Dedifferentiated amniotic fluid mesenchymal stem cell (primary cell): ENCODE measurements around the gene TMEM52B.
A peak's percentile ranks its signal among the peaks of the same experiment; 100 is the strongest.
"Not testable (repeated sequence)": the region's sequence is repeated elsewhere in the genome, so short reads cannot be mapped to it uniquely, and the experiment has no call there.

ENCODE experiments used
- DNase-seq: peaks from one replicate; pipeline ENCODE4 v3.0.0-alpha.2; 2016; ENCODE audit errors: extremely low spot score

The TMEM52B gene

DNA sequence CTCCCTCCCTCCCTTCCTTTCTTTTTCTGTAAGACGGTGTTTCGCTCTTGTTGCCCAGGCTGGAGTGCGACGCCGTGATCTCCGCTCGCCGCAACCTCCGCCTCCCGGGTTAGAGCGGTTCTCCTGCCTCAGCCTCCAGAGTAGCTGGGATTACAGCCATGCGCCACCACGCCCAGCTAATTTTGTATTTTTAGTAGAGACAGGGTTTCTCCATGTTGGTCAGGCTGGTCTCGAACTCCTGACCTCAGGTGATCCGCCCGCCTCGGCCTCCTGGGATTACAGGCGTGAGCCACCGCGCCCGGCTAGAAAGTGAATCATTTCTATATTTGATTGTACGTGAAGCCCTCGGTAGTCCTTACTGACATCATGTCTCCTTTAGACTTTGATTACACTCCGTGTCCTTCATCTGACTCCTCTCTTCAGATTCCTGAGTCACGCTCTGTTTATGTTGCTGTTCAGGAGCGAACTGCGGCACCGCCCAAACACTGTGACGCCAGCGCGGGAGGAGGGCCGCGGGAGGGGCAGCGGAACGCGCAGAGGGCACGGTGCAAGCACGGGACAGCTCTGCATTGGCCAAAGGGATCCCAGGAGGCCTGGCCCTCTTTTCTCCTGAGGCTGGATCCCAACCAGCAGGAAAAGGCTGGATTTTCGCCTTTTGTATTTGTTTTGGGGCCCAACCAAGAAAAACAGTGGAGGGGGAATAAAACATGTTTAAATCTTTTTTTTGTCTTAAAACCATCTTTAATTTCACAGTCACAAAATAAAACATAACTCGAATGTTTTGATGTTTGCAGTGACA, 33.3 kb downstream of the TMEM52B start:
- DNase-seq = peak; percentile 99

- peak; percentile 70 for DNase-seq
Measured at GRCh38 chr12:10212739-10213131, 33.9 kb downstream of the TMEM52B start, which contains the start of gene GABARAPL1. Gene GABARAPL1 (plus strand): TSS chr12:10212877. CDS start chr12:10213130, 253 bp downstream.

DNA sequence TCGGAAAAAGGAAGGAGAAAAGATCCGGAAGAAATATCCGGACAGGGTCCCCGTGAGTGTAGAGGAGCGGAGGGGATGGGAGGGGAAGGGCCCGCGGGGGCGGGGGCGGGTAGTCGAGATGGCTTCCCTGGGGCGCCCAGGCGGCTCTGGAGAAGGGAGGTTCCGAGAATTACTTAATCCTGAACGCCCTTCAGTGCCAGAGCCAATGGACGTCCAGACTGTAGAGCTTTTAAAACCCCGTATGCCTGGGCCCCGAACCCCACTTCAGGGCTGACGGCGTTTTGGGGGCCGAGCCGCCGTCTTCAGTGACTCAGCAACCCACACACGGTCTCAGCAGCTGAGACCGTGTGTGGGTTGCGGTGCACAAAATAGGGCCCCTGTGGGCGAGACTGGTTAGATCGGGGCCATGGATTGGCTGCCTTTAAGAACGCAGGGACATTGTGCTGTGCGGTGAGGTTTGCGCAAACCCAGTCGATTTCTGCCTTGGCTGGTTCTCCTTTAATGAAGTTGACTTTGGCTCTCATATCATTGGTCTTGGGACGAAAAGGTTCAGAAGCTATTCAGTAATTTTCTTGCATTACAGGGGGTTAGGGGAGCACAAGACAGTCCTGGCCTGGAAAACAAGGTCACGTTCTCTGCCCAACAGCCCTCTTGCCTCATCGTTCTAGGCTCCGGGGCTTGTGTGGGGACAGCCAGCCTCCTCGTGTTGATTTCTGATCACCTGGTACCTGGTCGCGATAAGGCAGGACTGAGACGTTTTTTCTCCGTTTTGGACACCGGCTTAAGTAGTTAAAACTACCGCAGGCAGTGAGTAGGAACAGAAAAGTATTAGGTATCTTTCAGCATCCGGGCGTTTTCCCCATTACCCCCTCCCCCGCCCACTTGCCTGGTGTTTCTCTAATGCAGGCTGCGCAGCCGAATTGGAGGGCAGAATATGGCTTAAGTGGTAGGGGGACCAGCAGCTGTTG, 34.6 kb downstream of the TMEM52B start:
- peak; percentile 68 for DNase-seq

DNA sequence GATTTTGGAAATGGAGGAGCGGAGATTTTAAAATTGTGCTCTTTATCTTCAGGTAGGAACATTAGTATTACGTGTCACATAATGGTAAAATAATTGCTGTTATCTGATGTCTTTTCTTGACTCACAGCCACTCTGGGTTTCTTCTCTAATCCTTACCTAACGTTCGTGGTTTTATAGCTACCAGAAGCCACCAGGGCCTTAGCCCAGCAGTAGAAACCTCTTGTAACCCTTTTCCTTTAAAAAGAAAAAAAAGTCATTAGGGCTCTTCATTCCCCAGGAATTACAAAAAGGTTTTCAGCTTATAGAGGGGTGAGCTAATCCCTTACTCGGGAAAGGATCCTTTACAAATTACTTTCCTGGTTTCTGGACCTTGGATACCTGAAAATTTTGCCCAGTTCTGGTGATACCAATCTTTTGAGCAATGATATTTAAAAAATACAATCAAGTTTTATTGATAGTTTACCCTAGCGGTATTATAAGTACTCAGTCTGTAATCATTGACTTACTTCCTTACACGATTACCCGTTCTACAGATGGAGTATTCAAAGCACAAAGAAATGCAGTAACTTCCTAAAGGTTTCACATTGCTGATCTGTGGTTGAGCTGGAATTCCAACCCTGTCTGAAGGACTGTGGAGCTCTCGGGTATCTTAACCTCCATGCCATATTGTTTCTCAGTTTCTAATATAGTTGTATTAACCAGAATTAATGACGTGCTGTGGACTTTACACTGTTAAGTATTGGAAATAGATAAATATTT, 35.5 kb downstream of the TMEM52B start:
- peak; percentile 44 for DNase-seq

GRCh38 chr12:10214895-10215267, 36.0 kb downstream of the TMEM52B start:
- no peak for DNase-seq

GRCh38 chr12:10215436-10215835, 36.6 kb downstream of the TMEM52B start:
- no peak for DNase-seq

DNA sequence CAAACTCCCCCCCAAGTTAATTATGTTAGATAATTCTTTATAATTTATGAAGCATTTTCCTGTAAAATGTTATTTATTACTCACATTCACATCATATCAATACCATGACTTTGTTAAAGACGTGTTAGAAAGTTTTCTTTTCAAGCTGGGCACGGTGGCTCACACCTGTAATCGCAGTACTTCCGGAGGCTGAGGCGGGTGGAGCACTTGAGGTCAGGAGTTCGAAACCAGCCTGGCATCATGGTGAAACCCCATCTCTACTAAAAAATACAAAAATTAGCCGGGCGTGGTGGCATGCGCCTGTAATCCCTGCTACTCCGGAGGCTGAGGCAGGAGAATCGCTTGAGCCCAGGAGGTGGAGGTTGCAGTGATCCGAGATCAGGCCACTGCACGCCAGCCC, 37.1 kb downstream of the TMEM52B start:
- DNase-seq = not testable (repeated sequence)

DNA sequence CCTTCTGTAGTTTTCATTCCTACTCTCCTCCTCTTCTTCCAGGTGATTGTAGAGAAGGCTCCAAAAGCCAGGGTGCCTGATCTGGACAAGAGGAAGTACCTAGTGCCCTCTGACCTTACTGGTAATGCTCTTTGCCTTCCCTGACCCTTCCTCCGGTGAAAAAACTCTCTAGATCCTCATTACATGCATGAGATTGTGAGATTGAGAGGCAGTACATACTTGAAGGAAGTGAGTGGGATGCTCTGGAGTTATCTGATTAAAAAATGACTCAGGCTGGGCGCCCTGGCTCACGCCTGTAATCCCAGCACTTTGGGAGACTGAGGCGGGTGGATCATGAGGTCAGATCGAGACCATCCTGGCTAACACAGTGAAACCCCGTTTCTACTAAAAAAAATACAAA, 39.2 kb downstream of the TMEM52B start:
- DNase-seq = no peak

GRCh38 chr12:10220398-10221077, 41.7 kb downstream of the TMEM52B start:
- no peak for DNase-seq

DNA sequence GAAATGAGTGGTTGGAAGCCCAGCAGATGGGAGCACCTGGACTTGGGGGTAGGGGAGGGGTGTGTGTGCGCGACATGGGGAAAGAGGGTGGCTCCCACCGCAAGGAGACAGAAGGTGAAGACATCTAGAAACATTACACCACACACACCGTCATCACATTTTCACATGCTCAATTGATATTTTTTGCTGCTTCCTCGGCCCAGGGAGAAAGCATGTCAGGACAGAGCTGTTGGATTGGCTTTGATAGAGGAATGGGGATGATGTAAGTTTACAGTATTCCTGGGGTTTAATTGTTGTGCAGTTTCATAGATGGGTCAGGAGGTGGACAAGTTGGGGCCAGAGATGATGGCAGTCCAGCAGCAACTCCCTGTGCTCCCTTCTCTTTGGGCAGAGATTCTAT, 43.0 kb downstream of the TMEM52B start:
- DNase-seq = no peak

DNA sequence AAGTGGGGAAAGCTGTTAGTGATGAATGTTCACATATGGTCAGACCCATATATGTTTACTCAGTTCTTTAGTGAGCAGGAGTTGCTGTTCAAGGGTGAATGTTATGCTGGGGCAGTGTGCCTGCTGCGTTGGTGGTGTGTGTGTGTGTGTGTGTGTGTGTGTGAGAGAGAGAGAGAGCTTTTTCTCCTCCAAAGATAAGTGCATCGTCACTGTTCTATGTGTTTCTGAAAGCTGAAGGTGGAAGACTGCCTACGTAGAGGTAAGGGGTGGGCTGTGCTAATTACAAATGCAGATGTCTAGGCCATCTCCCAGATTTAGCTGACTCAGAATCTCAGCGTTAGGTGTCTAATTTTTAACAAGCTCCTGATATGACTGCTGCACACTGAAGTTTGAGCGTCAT, 44.4 kb downstream of the TMEM52B start:
- no peak for DNase-seq

GRCh38 chr12:10225426-10225825, 46.6 kb downstream of the TMEM52B start:
- not testable (repeated sequence) for DNase-seq

GRCh38 chr12:10226086-10226485, 47.3 kb downstream of the TMEM52B start:
- DNase-seq = no peak

- DNase-seq = no peak
Measured at GRCh38 chr12:10226731-10227130, 47.9 kb downstream of the TMEM52B start.

DNA sequence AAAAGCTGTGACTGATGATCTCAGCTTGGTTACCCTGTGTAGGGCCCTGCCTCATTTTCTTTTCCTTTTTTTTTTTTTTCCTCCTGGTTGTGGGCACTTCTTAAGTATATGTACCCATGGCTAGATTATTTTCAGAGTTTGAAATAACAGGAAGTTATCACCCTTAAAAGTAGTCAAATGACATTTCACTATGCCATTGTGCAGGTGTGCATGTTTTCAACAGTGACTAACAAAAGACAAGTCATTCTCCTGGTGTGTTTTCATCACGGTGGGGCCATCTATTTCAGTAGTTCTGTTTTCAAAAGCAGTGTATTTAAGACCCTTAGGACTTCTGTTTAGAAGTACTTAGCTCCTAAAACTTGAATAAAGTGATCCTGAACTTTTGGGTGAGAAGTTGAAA, 48.8 kb downstream of the TMEM52B start:
- DNase-seq = no peak

GRCh38 chr12:10234562-10234961, 55.7 kb downstream of the TMEM52B start:
- DNase-seq = no peak

DNA sequence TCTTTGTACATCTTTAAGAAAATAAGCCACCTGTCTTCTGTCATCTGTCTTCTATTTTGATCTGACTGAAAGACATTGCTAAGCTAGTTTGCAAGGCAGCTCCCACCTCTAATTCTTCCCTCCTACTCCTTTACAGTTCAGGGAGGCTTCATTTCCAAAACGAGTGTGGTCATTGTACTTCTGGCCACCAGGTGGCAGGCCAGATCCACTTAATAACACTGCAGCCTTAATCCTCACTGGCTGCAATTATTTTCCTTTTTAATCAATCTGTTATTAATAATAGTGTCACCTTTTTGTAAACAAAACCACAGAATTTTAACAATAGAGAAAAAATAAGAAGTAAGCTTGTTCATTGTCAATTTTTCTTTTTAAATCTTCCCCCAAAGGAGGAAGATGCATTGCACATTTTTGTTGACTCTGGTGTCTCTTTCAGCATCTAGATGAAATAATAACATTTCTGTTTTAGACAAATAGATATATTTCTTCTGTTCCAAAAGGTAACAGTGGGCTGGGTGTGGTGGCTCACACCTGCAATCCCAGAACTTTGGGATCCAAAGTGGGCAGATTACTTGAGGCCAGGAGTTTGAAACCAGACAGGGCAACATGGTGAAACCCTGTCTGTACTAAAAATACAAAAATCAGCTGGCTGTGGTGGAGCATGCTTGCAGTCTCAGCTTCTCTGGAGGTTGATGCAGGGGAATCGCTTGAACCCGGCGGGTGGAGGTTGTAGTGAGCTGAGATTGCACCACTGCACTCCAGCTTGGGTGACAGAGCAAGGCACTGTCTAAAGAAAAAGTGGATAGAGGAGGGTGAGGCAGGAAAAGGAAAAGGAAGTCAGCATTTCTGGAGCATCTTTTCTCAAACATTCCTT, 57.2 kb downstream of the TMEM52B start:
- DNase-seq = no peak

DNA sequence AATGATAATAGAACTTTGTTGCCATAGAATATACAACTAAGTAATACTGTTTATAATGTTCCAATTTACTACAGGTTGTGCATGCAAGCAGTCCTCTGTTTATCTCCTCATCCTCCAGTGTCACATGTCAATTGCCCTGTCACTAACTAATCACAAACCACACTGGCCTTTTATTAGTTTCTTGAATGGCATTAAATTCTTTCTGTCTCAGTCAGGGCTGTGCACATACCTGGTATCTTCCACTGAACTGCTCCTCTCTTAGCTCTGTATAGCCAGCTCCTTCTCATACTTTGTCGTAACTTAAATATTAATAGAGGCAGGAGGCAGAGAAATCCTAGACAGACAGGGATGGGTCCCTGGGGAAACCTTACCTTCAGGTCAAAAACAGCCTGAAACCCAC, 57.9 kb downstream of the TMEM52B start:
- DNase-seq = no peak

DNA sequence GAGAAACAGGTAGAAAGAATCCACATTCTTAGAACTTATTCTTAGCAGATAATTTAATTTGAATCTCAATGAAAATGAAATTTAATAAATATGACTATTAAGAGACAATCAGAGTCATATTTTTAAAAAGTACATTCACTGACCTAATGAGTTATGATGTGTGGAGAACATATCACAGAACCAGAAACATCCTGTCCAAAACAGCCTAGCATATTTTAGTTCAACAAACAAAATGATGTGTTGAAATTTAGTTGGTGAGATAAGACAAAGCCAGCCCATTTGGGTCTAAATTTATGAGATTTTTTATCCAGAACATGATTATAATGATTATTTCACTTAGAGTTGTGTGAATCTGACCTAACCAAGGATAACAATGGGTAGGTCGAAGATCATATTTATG, 59.7 kb downstream of the TMEM52B start:
- no peak for DNase-seq

- DNase-seq = no peak
Measured at GRCh38 chr12:10241290-10241689, 62.5 kb downstream of the TMEM52B start.
